ENCODE data around the gene RFPL1.

DNA sequence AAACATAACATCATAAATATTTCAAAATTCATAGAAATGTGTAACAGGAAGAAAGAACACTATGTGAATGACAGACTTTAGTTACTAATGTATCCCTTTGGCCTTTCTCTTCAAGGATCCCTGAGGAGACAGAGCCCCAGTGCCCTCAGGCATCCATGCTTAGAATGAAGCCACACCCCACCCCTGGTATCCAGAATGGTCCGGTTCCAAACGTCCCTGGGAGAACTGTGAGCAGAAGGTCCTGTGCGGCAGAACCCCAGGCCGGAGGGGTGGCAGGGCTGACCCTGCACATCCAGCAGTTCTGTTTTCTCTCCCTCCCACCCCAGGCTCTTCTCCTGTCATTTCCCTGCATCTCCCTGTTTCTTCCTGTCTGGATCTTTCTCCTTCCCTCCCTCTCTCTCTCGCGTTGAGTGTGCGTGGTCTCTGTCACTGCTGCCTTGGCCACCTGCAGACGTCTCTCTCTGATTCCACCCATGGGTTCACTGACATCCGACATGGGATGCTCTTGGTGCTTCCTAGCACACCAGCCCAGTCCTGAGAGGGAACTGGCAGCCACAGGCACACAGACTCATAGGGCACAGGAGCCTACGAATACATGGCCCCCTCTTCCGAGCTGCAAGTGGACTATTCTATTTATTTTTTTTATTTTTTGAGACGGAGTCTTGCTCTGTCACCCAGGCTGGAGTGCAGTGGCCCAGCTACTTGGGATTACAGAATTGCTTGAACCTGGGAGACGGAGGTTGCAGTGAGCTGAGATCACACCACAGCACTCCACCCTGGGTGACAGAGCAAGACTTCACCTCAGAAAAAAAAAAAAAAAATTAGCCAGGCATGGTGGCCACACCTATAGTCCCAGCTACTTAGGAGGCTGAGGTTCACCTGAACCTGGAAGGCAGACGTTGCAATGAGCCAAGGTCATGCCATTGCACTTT, 5.7 kb downstream of the RFPL1 start:
- TF ChIP-seq, protein P1, sequence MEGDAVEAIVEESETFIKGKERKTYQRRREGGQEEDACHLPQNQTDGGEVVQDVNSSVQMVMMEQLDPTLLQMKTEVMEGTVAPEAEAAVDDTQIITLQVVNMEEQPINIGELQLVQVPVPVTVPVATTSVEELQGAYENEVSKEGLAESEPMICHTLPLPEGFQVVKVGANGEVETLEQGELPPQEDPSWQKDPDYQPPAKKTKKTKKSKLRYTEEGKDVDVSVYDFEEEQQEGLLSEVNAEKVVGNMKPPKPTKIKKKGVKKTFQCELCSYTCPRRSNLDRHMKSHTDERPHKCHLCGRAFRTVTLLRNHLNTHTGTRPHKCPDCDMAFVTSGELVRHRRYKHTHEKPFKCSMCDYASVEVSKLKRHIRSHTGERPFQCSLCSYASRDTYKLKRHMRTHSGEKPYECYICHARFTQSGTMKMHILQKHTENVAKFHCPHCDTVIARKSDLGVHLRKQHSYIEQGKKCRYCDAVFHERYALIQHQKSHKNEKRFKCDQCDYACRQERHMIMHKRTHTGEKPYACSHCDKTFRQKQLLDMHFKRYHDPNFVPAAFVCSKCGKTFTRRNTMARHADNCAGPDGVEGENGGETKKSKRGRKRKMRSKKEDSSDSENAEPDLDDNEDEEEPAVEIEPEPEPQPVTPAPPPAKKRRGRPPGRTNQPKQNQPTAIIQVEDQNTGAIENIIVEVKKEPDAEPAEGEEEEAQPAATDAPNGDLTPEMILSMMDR (conservative IDR thresholded peaks at IDR 0.05; ENCODE audit: low read depth in 2 of 2): no peak
- no peak for TF ChIP-seq EZH2phosphoT487 (IDR thresholded peaks at IDR 0.05; ENCODE audit: unreplicated experiment)
- no peak for TF ChIP-seq JUNB (IDR thresholded peaks at IDR 0.05; ENCODE audit: unreplicated experiment)
